HCT116 (cell line): Measurements from ENCODE around the gene ATOH8. TPM values are rescaled to one million over a fixed set of nuclear protein-coding genes. Genes with fewer than 3 reads are reported as not detected.

Experiments
- ATAC-seq: fragments of 200-7000 bp; cut with Tn5 transposase; 2 replicates; pipeline ENCODE4 v1.9.1; 2020; ENCODE audit warnings: mild to moderate bottlenecking, moderate library complexity
- BruUV-seq: library from RNA; stranded (reverse); fragments of 400-500 nt; replicated peaks from 2 replicates; lab custom pipeline; 2021; lab: Mats Ljungman, UMichigan
- CTCF ChIA-PET: fragments of 300-600 bp; sonication (Branson Sonifier 250); formaldehyde crosslinking; loops from one replicate; lab custom pipeline; 2021; ENCODE audit warnings: antibody characterized with exemption; lab: Charles Lee
- POLR2A ChIA-PET: fragments of 300-600, 350-600 bp; sonication (Branson Sonifier 250); formaldehyde crosslinking; loops from one replicate; lab custom pipeline; 2021; ENCODE audit warnings: antibody characterized with exemption; lab: Charles Lee
- RAD21 ChIA-PET, 2 experiments: fragments of 300-600 bp; sonication (Branson Sonifier 250); formaldehyde crosslinking; loops; one replicate each; lab custom pipeline; 2023; ENCODE audit warnings: low total read pairs in 2 of 2; ENCODE audit not compliant: uncharacterized antibody in 2 of 2, unreplicated experiment in 2 of 2, low non-redundant PET in 1 of 2; lab: Charles Lee
- DNase-seq: peaks from one replicate; pipeline ENCODE4 v3.0.0-alpha.2; 2010; ENCODE audit warnings: low read depth, low spot score
- H2AFZ ChIP-seq: fragments of 200-600 bp; shearing (Covaris generic), sonication (generic); 2 replicates; pipeline ENCODE4 v1.6.1; 2017; ENCODE audit warnings: low read depth, mixed run types, mixed read lengths, antibody characterized with exemption, low read length; ENCODE audit not compliant: poor library complexity, severe bottlenecking
- H3K27ac ChIP-seq: 2 replicates; pipeline ENCODE4 v1.5.1; 2012; ENCODE audit warnings: low read depth, low read length
- H3K27me3 ChIP-seq: fragments of 200-600 bp; sonication (generic); 2 replicates; pipeline ENCODE4 v1.6.1; 2016; ENCODE audit warnings: mixed run types, low read length, mixed read lengths; ENCODE audit not compliant: insufficient read depth
- H3K36me3 ChIP-seq, 2 experiments: fragments of 200-500 bp in 1 of 2; fragments of 200-600 bp in 1 of 2; sonication (Bioruptor generic) in 1 of 2; sonication (generic) in 1 of 2; 2 replicates each; pipeline versions ENCODE4 v1.5.1 to v1.6.1; 2014 to 2016; ENCODE audit warnings: low read length in 2 of 2, inconsistent platforms in 1 of 2, mixed read lengths in 1 of 2, mixed run types in 1 of 2; ENCODE audit not compliant: insufficient read depth in 2 of 2, control insufficient read depth in 1 of 2
- H3K4me1 ChIP-seq, 2 experiments: fragments of 200-600 bp in 1 of 2; sonication (generic) in 1 of 2; 2 replicates each; pipeline versions ENCODE4 v1.5.1 to v1.6.1; 2012 to 2017; ENCODE audit warnings: low read length in 2 of 2, inconsistent platforms in 1 of 2, mild to moderate bottlenecking in 1 of 2, mixed read lengths in 1 of 2, mixed run types in 1 of 2, moderate library complexity in 1 of 2; ENCODE audit not compliant: insufficient read depth in 2 of 2, control insufficient read depth in 1 of 2
- H3K4me2 ChIP-seq: fragments of 200-600 bp; sonication (generic); 2 replicates; pipeline ENCODE4 v1.6.1; 2017; ENCODE audit warnings: mixed run types, low read length, mixed read lengths
- H3K4me3 ChIP-seq, 2 experiments: fragments of 200-600 bp in 1 of 2; sonication (generic) in 1 of 2; replicated peaks in 1 of 2; 2 replicates each; pipeline ENCODE4 v1.5.1; 2011 to 2016; ENCODE audit warnings: low read length in 2 of 2, control low read depth in 1 of 2, low read depth in 1 of 2, mild to moderate bottlenecking in 1 of 2, mixed read lengths in 1 of 2, mixed run types in 1 of 2
- H3K79me2 ChIP-seq: fragments of 200-600 bp; sonication (generic); 2 replicates; pipeline ENCODE4 v1.6.1; 2017; ENCODE audit warnings: mild to moderate bottlenecking, mixed run types, low read length, moderate library complexity, mixed read lengths; ENCODE audit not compliant: insufficient read depth
- H3K9ac ChIP-seq: fragments of 200-600 bp; sonication (generic); 2 replicates; pipeline ENCODE4 v1.6.1; 2016; ENCODE audit warnings: low read length, mixed read lengths
- H3K9me2 ChIP-seq: fragments of 200-600 bp; sonication (generic), shearing (Covaris generic); 2 replicates; pipeline ENCODE4 v1.6.1; 2017; ENCODE audit warnings: mixed run types, mild to moderate bottlenecking, moderate library complexity; ENCODE audit not compliant: insufficient read depth
- H3K9me3 ChIP-seq, 2 experiments: fragments of 200-500 bp in 1 of 2; fragments of 200-600 bp in 1 of 2; sonication (Bioruptor generic) in 1 of 2; sonication (generic) in 1 of 2; 2 replicates each; pipeline ENCODE4 v1.6.1; 2014 to 2017; ENCODE audit warnings: low read length in 2 of 2, mixed read lengths in 2 of 2, inconsistent platforms in 1 of 2, low read depth in 1 of 2, mild to moderate bottlenecking in 1 of 2, mixed run types in 1 of 2, moderate library complexity in 1 of 2; ENCODE audit not compliant: control insufficient read depth in 1 of 2, insufficient read depth in 1 of 2
- H4K20me1 ChIP-seq: fragments of 200-600 bp; sonication (generic), shearing (Covaris generic); 2 replicates; pipeline ENCODE4 v1.6.1; 2017; ENCODE audit warnings: mixed run types, mild to moderate bottlenecking, moderate library complexity; ENCODE audit not compliant: insufficient read depth
- CBX3 ChIP-seq: IDR thresholded peaks from 2 replicates; pipeline ENCODE4 v1.6.1; 2012; ENCODE audit warnings: low read depth
- EGR1 ChIP-seq: IDR thresholded peaks from 2 replicates; pipeline ENCODE4 v1.6.1; 2012; ENCODE audit warnings: low read depth
- ELF1 ChIP-seq: IDR thresholded peaks from 2 replicates; pipeline ENCODE4 v1.6.1; 2012; ENCODE audit warnings: low read depth, borderline replicate concordance
- EZH2 ChIP-seq: fragments of 200-600 bp; sonication (generic); IDR thresholded peaks from 2 replicates; pipeline ENCODE4 v1.6.1; 2017; ENCODE audit warnings: antibody characterized with exemption, mixed run types
- JUND ChIP-seq: IDR thresholded peaks from 2 replicates; pipeline ENCODE4 v1.6.1; 2012
- MAX ChIP-seq: IDR thresholded peaks from 2 replicates; pipeline ENCODE4 v1.6.1; 2012
- POLR2A ChIP-seq: IDR thresholded peaks from 2 replicates; pipeline ENCODE4 v1.7.0; 2011; ENCODE audit warnings: borderline replicate concordance; ENCODE audit not compliant: insufficient read depth, insufficient read length; ENCODE audit errors: extremely low read depth
- POLR2AphosphoS5 ChIP-seq: IDR thresholded peaks from 2 replicates; pipeline ENCODE4 v1.6.1; 2011; ENCODE audit warnings: mild to moderate bottlenecking, low read depth, low read length, moderate library complexity
- SIN3A ChIP-seq: IDR thresholded peaks from 2 replicates; pipeline ENCODE4 v1.6.1; 2012; ENCODE audit warnings: low read depth
- SP1 ChIP-seq: IDR thresholded peaks from 2 replicates; pipeline ENCODE4 v1.6.1; 2012; ENCODE audit warnings: low read depth
- SRF ChIP-seq: IDR thresholded peaks from 2 replicates; pipeline ENCODE4 v1.6.1; 2012; ENCODE audit warnings: low read depth
- YY1 ChIP-seq: IDR thresholded peaks from 2 replicates; pipeline ENCODE4 v1.6.1; 2011; ENCODE audit warnings: low read length, low read depth, moderate library complexity, mild to moderate bottlenecking; ENCODE audit not compliant: insufficient replicate concordance; ENCODE audit errors: extremely low read depth
- ZFX ChIP-seq: fragments of 450-650 bp; IDR thresholded peaks from 2 replicates; pipeline ENCODE4 v1.6.1; 2017
- ZNF274 ChIP-seq: fragments of 200-500 bp; sonication (Bioruptor generic); IDR thresholded peaks from 2 replicates; pipeline ENCODE4 v1.6.1; 2014; ENCODE audit warnings: mild to moderate bottlenecking, low read depth, low read length, inconsistent platforms
- intact Hi-C: fragments of 100-400 bp; cut with micrococcal nuclease; formaldehyde crosslinking; loops from 2 replicates; pipeline ENCODE4 v1.10.0; 2022
- total RNA-seq: library from RNA; stranded (reverse); gene quantifications from one replicate; pipeline ENCODE4 v1.2.1, GENCODE V29; 2021; ENCODE audit not compliant: unreplicated experiment
- TF ChIP-seq, protein P1 (sequence below): IDR thresholded peaks from 2 replicates; pipeline ENCODE4 v1.6.1; 2012; ENCODE audit warnings: low read depth
- TF ChIP-seq, protein P2 (sequence below), 3 experiments: fragments of 200-600 bp in 1 of 3; sonication (generic) in 1 of 3; IDR thresholded peaks in 2 of 3; conservative IDR thresholded peaks in 1 of 3; 2 replicates each; pipeline ENCODE4 v1.5.1; 2012 to 2017; ENCODE audit warnings: low read depth in 2 of 3, low read length in 2 of 3, antibody characterized with exemption in 1 of 3, borderline replicate concordance in 1 of 3, control low read depth in 1 of 3, mild to moderate bottlenecking in 1 of 3, mixed read lengths in 1 of 3, mixed run types in 1 of 3, moderate library complexity in 1 of 3; ENCODE audit not compliant: insufficient read depth in 1 of 3

The ATOH8 gene
- total RNA-seq, 1 experiment from 2014 or later: 0.74 TPM

DNA sequence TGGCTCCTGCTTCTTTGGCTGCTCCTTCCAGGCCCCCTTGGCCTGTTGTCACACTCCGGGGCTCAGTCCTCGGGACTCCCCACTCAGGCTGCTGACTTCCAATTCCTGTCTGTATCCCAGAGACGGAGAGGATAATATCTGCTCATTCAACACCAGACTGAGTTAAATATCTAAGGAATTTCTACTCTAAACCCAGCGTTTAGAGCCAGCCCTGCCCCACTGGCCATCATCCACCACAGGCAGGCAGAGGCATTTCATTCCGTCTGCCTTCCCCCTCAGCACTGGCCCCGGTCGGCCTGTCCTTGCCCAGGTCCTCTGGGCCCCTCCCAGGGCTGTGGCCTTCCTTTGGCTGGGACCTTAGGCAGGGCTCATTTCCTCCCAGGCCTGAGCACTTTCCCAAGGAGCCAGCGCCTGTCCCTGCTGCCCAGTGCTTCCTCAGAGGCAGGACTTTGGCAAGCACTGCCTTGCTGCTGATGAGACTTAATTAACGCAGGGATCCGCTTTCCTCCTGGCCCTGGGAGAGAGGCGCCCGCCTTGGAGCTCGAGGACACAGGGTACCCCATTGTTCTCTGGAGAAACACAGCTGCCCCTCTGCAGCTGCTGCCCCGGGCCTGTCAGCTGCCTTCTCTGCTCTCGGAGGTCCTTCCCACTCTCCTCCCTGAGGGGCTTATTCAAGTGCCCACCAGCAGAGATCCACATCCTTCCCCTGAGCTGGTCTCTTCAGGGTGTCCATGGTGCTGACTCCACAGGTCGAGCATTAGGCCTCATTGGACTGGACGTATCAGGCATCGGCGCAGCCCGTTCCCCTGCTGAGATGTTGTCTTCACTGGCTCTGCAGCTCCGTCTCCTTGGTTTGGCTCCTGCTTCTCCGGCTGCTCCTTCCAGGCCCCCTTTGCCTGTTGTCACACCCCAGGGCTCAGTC, 42.8 kb downstream of the ATOH8 start:
- H3K9ac ChIP-seq: no peak overlapping the region
- no peaks in the 10 kb centered on the region for H3K27me3 ChIP-seq
- no peaks in the 10 kb centered on the region for H3K9me3 ChIP-seq
- no peak overlapping the region for H3K27ac ChIP-seq
- H3K79me2 ChIP-seq: no peaks in the 10 kb centered on the region
- no peaks in the 10 kb centered on the region for H4K20me1 ChIP-seq
- no peak overlapping the region for H3K4me2 ChIP-seq
- ATAC-seq (no peak), DNase-seq (no peak)
- H3K4me1 ChIP-seq: peaks cover 18 to 24% of the 10 kb centered on the region in 2 experiments
- BruUV-seq: no TSS peak
- ChIA-PET RAD21 (no interaction called here), CTCF (no interaction called here), POLR2A (no interaction called here)
- no peak overlapping the region for H3K4me3 ChIP-seq
- intact Hi-C loops: no loop called here
- H2AFZ ChIP-seq: no peak overlapping the region
- H3K36me3 ChIP-seq: no peaks in the 10 kb centered on the region
- TF ChIP-seq POLR2A (no peak), EGR1 (no peak), SRF (no peak), POLR2AphosphoS5 (no peak), ELF1 (no peak), MAX (no peak), YY1 (no peak), EZH2 (no peak), SIN3A (no peak), ZFX (no peak), SP1 (no peak), CBX3 (no peak), ZNF274 (no peak), JUND (no peak)
- TF ChIP-seq, protein P1, sequence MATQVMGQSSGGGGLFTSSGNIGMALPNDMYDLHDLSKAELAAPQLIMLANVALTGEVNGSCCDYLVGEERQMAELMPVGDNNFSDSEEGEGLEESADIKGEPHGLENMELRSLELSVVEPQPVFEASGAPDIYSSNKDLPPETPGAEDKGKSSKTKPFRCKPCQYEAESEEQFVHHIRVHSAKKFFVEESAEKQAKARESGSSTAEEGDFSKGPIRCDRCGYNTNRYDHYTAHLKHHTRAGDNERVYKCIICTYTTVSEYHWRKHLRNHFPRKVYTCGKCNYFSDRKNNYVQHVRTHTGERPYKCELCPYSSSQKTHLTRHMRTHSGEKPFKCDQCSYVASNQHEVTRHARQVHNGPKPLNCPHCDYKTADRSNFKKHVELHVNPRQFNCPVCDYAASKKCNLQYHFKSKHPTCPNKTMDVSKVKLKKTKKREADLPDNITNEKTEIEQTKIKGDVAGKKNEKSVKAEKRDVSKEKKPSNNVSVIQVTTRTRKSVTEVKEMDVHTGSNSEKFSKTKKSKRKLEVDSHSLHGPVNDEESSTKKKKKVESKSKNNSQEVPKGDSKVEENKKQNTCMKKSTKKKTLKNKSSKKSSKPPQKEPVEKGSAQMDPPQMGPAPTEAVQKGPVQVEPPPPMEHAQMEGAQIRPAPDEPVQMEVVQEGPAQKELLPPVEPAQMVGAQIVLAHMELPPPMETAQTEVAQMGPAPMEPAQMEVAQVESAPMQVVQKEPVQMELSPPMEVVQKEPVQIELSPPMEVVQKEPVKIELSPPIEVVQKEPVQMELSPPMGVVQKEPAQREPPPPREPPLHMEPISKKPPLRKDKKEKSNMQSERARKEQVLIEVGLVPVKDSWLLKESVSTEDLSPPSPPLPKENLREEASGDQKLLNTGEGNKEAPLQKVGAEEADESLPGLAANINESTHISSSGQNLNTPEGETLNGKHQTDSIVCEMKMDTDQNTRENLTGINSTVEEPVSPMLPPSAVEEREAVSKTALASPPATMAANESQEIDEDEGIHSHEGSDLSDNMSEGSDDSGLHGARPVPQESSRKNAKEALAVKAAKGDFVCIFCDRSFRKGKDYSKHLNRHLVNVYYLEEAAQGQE: no peak
- TF ChIP-seq, protein P2, sequence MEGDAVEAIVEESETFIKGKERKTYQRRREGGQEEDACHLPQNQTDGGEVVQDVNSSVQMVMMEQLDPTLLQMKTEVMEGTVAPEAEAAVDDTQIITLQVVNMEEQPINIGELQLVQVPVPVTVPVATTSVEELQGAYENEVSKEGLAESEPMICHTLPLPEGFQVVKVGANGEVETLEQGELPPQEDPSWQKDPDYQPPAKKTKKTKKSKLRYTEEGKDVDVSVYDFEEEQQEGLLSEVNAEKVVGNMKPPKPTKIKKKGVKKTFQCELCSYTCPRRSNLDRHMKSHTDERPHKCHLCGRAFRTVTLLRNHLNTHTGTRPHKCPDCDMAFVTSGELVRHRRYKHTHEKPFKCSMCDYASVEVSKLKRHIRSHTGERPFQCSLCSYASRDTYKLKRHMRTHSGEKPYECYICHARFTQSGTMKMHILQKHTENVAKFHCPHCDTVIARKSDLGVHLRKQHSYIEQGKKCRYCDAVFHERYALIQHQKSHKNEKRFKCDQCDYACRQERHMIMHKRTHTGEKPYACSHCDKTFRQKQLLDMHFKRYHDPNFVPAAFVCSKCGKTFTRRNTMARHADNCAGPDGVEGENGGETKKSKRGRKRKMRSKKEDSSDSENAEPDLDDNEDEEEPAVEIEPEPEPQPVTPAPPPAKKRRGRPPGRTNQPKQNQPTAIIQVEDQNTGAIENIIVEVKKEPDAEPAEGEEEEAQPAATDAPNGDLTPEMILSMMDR (IDR thresholded peaks at IDR 0.05 in 2 of 3, conservative IDR thresholded peaks at IDR 0.05 in 1 of 3; ENCODE audit: borderline replicate concordance in 1 of 3, insufficient read depth in 1 of 3, low read depth in 2 of 3, low read length in 2 of 3): no peak
- H3K9me2 ChIP-seq: no peaks in the 10 kb centered on the region
